GM10266 (cell line): ENCODE data around the gene SIAH2.

Experiments used
- DNase-seq: peaks from one replicate; pipeline ENCODE4 v3.0.0; 2012; ENCODE audit errors: extremely low spot score
- CTCF ChIP-seq: IDR thresholded peaks from 2 replicates; pipeline ENCODE4 v1.5.1; 2012; ENCODE audit warnings: mild to moderate bottlenecking, low read depth; ENCODE audit not compliant: control insufficient read depth, insufficient read depth; ENCODE audit errors: missing control alignments

Gene SIAH2

GRCh38 chr3:150773616-150774192, 10.7 kb upstream of the SIAH2 start:
- DNase-seq = no peak
- no peak for TF ChIP-seq CTCF

- DNase-seq = no peak
- TF ChIP-seq CTCF = no peak
Measured at GRCh38 chr3:150771600-150771999, 8.6 kb upstream of the SIAH2 start.

GRCh38 chr3:150770681-150771080, 7.7 kb upstream of the SIAH2 start:
- DNase-seq = no peak
- TF ChIP-seq CTCF = no peak

GRCh38 chr3:150766742-150767141, 3.8 kb upstream of the SIAH2 start:
- no peak for DNase-seq
- TF ChIP-seq CTCF = no peak

- TF ChIP-seq CTCF = no peak
- DNase-seq = no peak
Measured at GRCh38 chr3:150765949-150766720, 3.2 kb upstream of the SIAH2 start.

GRCh38 chr3:150764967-150765366, 2.0 kb upstream of the SIAH2 start:
- DNase-seq = no peak

More at GRCh38 chr3:150764967-150765366, 2.0 kb upstream of the SIAH2 start:
- no peak for TF ChIP-seq CTCF
